Measurements from ENCODE around the gene TPH1. TPM values are rescaled to one million over a fixed set of nuclear protein-coding genes. Genes with fewer than 3 reads are reported as not detected.

Gene TPH1
- total RNA-seq, 1 experiment from 2014 or later = 0.05 TPM

DNA sequence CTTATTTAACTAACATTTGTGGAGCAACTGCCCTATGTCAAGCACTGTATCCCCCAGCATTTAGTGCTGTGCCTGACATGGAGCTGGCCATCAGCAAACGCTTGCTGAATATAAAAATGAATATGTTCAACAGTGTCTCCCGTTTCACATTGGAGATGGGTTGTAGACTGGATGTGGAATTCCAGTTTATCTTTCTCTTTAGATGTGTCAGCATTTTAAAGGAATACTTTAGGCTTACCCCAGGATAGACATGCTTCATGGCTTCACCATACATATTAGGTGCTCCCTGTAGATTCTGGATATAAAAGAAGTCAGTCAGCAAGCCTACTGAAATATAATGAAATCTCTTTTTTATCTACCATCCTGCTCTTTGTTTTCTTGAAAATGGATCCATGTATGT, 21.3 kb upstream of the TPH1 start:
- intact Hi-C loops (cut with micrococcal nuclease; ENCODE audit: unreplicated experiment) (no loop called here), in situ Hi-C loops (cut with HindIII; ENCODE audit: low pct_unique_long_range_greater_than_20kb, low sequenced_read_pairs) (no loop called here)
- H3K4me1 ChIP-seq (ENCODE audit: control insufficient read depth, insufficient read depth, low read length) = no peaks in the 10 kb centered on the region
- no peak for ATAC-seq
- no peaks in the 10 kb centered on the region for H3K9me3 ChIP-seq (ENCODE audit: control insufficient read depth, insufficient read depth, low read depth, low read length)
- TF ChIP-seq SIN3A (IDR thresholded peaks at IDR 0.05; ENCODE audit: borderline replicate concordance, insufficient read depth, low read depth, low read length) (no peak), TCF7L2 (IDR thresholded peaks at IDR 0.05; ENCODE audit: low read depth, low read length) (no peak), POLR2AphosphoS5 (IDR thresholded peaks at IDR 0.05; ENCODE audit: low read depth, low read length) (no peak)
- TF ChIP-seq, protein P1, sequence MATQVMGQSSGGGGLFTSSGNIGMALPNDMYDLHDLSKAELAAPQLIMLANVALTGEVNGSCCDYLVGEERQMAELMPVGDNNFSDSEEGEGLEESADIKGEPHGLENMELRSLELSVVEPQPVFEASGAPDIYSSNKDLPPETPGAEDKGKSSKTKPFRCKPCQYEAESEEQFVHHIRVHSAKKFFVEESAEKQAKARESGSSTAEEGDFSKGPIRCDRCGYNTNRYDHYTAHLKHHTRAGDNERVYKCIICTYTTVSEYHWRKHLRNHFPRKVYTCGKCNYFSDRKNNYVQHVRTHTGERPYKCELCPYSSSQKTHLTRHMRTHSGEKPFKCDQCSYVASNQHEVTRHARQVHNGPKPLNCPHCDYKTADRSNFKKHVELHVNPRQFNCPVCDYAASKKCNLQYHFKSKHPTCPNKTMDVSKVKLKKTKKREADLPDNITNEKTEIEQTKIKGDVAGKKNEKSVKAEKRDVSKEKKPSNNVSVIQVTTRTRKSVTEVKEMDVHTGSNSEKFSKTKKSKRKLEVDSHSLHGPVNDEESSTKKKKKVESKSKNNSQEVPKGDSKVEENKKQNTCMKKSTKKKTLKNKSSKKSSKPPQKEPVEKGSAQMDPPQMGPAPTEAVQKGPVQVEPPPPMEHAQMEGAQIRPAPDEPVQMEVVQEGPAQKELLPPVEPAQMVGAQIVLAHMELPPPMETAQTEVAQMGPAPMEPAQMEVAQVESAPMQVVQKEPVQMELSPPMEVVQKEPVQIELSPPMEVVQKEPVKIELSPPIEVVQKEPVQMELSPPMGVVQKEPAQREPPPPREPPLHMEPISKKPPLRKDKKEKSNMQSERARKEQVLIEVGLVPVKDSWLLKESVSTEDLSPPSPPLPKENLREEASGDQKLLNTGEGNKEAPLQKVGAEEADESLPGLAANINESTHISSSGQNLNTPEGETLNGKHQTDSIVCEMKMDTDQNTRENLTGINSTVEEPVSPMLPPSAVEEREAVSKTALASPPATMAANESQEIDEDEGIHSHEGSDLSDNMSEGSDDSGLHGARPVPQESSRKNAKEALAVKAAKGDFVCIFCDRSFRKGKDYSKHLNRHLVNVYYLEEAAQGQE (IDR thresholded peaks at IDR 0.05; ENCODE audit: insufficient read depth in 1 of 2, low read depth in 2 of 2, low read length in 1 of 2) = no peak
- TF ChIP-seq, protein P2, sequence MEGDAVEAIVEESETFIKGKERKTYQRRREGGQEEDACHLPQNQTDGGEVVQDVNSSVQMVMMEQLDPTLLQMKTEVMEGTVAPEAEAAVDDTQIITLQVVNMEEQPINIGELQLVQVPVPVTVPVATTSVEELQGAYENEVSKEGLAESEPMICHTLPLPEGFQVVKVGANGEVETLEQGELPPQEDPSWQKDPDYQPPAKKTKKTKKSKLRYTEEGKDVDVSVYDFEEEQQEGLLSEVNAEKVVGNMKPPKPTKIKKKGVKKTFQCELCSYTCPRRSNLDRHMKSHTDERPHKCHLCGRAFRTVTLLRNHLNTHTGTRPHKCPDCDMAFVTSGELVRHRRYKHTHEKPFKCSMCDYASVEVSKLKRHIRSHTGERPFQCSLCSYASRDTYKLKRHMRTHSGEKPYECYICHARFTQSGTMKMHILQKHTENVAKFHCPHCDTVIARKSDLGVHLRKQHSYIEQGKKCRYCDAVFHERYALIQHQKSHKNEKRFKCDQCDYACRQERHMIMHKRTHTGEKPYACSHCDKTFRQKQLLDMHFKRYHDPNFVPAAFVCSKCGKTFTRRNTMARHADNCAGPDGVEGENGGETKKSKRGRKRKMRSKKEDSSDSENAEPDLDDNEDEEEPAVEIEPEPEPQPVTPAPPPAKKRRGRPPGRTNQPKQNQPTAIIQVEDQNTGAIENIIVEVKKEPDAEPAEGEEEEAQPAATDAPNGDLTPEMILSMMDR (IDR thresholded peaks at IDR 0.05) = no peak
- no peak overlapping the region for H3K27ac ChIP-seq (ENCODE audit: low read length)
- ChIA-PET POLR2A (no interaction called here), CTCF (no interaction called here)
- no peaks in the 10 kb centered on the region for H3K27me3 ChIP-seq (ENCODE audit: control insufficient read depth, insufficient read depth, low read length)
- H3K36me3 ChIP-seq (ENCODE audit: control insufficient read depth, insufficient read depth, low read length) = no peaks in the 10 kb centered on the region
- H3K4me3 ChIP-seq (ENCODE audit: low read depth in 2 of 2, low read length in 2 of 2) = no peak overlapping the region
- no peak for DNase-seq (ENCODE audit: low read depth, low spot score)
- BruUV-seq (replicated peaks) = no TSS peak

DNA sequence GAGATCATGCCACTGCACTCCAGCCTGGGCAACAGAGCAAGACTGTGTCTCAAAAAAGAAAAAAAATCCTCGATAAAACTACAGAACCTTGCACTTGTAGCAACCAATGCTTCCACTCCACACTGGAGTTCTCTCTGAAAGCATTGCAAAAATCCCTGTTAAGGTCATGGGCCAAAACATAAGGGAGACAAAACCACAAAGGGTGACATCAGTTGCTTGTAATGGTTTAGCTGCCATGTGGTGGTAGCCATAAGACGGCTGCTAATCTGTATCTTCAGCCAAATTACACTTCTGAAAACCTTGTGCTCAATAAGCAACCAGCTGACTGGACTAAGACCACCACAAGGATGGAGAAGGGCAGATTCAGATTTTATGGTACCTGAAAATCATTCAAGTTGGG, 20.6 kb upstream of the TPH1 start:
- ChIA-PET POLR2A (no interaction called here), CTCF (no interaction called here)
- Histone ChIP-seq H3K4me3 (ENCODE audit: low read depth in 2 of 2, low read length in 2 of 2) (no peak overlapping the region), H3K27me3 (ENCODE audit: control insufficient read depth, insufficient read depth, low read length) (no peaks in the 10 kb centered on the region), H3K4me1 (ENCODE audit: control insufficient read depth, insufficient read depth, low read length) (no peaks in the 10 kb centered on the region), H3K36me3 (ENCODE audit: control insufficient read depth, insufficient read depth, low read length) (no peaks in the 10 kb centered on the region), H3K9me3 (ENCODE audit: control insufficient read depth, insufficient read depth, low read depth, low read length) (no peaks in the 10 kb centered on the region), H3K27ac (ENCODE audit: low read length) (no peak overlapping the region)
- intact Hi-C loops (cut with micrococcal nuclease; ENCODE audit: unreplicated experiment) = no loop called here
- DNase-seq (ENCODE audit: low read depth, low spot score) (no peak), ATAC-seq (no peak)
- BruUV-seq (replicated peaks) = no TSS peak
- in situ Hi-C loops (cut with HindIII; ENCODE audit: low pct_unique_long_range_greater_than_20kb, low sequenced_read_pairs) = no loop called here
- TF ChIP-seq, protein P2 (IDR thresholded peaks at IDR 0.05) = no peak
- no peak for TF ChIP-seq SIN3A (IDR thresholded peaks at IDR 0.05; ENCODE audit: borderline replicate concordance, insufficient read depth, low read depth, low read length)
- no peak for TF ChIP-seq POLR2AphosphoS5 (IDR thresholded peaks at IDR 0.05; ENCODE audit: low read depth, low read length)
- TF ChIP-seq TCF7L2 (IDR thresholded peaks at IDR 0.05; ENCODE audit: low read depth, low read length) = no peak
- TF ChIP-seq, protein P1 (IDR thresholded peaks at IDR 0.05; ENCODE audit: insufficient read depth in 1 of 2, low read depth in 2 of 2, low read length in 1 of 2) = no peak

Measured in Panc1 (cell line).